Inflammatory macrophage (primary cell): ENCODE results near the gene BCL2L11.

Experiments
- DNase-seq, 2 donors: peaks; one replicate each; pipeline ENCODE4 v3.0.0-alpha.2; 2020 to 2022

The BCL2L11 gene

DNA sequence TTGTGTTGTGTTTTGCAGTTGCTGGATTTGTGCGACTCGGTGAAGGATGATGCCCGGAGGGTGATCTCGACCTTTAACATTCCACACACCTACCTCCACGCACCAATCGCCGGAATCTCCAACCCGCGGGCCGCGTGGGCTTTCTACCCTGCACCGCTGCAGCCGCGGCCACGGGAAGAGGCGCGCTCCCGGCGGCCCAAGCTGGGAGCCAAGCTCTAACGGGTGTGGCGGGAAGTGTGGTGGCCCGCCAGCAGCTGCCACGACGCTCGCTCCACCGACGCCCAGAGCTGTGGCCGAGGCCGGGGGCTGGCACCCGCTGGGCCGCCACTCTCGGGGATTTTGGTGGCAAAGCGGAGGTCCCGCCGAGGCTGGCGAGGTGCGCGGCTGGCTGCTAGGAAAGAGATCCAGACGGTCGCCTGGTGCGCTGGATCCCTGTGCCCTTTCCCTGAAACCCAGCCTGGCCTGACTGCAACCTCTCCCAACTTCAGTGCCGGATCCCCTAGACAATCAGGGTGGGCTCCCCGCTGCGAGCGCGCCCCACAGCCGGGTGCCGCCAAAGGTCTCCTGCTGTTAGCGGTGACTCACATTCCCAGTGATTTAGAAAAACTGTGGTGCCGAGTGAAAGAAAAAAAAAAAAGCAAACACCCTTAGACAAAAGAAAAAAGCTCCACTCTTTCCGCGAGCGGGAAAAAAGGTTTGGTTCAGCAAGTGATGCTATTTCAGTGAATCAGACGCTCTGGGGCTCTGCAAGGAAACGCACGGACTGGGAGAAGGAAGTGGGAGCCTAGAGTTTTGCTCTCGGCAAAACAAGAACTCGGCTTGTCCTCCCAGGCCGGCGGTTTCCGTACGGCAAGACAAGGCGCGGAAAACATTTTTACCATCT is 2.9 kb upstream of the BCL2L11 start:
- DNase-seq = peak; percentile 56 to 67

DNA sequence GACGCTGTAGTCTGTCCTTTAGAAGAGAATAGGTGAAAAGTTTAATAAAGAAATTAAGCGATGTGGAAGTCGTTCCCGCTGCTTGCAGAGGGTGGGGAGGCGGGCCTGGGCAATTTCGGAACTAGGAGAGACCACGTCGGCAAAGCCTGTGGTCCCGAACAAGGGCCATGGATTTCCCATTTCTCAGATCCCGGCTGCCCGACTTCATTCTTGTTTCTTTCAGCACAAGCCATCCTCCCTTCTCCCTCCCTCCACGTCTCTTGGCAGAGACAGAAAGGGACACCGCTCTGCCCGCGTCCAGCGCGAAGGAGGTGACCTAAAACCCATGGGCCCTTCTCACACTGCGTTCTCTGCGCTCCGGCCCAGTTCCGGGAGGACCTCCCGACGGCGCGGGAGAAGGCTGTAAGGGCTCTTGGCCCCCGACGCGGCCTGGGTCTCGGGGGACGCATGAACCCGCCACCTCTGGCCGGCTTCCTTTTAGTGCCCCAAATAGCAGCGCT is 2.2 kb upstream of the BCL2L11 start:
- no peak for DNase-seq

DNA sequence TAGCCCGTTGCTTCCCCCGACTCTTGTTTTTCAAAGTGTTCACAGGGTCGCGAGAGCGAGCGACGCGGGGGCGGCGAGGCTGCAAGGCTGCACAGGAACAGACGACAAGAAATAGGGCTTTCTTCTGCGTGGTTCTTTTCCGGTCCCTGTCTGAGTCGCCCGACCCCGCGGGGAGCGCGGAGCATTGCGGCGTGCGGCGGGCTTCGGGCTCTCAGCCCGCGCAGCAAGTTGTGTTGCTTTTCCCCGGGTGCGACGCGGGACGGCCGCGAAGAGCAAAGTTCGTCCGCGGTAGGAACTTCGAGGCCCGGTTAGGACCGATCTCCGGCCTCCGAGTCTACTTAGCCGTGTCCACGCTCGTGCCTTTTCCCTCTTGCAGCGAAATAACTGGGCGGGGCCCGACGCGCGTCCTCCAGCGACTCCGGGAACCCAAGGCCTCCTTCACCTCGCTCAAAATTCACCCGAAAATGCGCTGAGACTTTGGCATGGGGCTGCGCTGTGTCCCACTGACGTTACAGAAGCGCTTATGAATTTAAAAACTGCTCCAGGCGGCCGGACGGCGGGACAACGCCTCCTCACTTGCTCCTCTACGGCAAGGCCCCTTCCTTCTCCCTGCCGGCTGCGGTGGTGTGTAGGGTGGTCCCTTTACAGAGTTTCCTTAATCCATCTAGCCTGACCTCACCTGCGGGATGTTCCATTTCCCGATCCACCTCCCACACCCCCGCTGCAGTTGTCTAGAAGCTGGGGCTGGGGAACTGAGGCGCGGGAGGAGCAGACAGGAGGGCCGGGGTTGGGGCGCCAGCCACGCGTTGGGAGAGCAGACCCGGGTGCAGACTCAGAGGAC is 1.5 kb upstream of the BCL2L11 start:
- DNase-seq = no peak

DNA sequence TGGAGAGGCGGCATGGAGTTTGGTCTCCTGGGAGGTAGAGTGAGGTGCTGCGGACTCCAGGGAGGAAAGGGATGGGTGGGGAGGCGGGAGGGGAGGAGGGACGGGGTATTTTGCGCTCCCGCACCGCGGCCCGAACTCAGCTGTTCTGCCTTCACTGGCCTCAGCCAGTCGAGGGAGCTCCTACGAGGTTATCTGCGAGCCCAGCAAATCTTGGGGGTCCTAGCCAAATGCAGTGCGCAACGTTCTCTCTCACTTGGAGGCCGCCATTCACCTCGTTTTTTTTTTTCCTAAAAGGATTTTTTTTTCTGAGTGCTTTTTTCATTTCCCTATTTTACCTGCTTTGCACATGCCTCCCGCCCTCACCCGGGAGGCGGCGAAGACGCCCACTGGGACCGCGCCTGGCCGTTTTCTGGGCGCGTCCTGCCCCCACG is 877 bp upstream of the BCL2L11 start:
- no peak for DNase-seq

DNA sequence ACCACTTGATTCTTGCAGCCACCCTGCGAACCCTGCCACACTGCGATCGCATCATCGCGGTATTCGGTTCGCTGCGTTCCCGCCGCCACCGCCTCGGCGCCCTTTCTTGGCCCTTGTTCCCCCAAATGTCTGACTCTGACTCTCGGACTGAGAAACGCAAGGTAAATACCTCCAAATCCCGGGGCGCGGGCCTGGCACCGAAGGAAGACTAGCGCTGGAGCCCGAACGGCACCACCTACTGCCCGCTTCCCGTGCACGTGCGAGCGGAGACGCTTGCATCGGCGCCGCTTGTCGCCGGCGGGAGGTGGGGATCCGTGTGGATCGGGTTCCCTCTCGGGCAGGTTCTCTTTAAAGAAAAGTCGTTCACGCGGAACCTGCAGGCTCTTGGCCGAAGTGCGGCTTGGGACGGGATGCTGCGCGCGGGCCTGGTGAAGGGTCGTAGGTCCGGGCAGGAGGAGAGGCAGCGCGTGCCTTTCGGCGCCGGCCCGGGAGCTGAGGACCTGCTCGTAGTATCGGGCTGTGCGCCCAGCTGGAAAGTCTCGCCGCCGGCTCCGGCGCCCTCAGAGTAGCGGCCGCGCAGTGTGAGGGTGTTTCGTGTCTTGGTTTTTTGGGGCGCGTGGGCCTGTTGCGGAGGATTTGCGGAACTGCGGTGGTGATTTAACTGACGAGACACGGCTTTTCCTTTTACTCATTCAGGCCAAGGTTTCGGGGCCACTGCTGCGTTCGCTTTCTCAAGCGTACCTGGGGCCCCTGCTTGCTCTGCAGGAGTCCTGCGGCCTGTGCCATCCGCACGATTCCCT is 514 bp downstream of the BCL2L11 start:
- DNase-seq = peak; percentile 33 to 56

DNA sequence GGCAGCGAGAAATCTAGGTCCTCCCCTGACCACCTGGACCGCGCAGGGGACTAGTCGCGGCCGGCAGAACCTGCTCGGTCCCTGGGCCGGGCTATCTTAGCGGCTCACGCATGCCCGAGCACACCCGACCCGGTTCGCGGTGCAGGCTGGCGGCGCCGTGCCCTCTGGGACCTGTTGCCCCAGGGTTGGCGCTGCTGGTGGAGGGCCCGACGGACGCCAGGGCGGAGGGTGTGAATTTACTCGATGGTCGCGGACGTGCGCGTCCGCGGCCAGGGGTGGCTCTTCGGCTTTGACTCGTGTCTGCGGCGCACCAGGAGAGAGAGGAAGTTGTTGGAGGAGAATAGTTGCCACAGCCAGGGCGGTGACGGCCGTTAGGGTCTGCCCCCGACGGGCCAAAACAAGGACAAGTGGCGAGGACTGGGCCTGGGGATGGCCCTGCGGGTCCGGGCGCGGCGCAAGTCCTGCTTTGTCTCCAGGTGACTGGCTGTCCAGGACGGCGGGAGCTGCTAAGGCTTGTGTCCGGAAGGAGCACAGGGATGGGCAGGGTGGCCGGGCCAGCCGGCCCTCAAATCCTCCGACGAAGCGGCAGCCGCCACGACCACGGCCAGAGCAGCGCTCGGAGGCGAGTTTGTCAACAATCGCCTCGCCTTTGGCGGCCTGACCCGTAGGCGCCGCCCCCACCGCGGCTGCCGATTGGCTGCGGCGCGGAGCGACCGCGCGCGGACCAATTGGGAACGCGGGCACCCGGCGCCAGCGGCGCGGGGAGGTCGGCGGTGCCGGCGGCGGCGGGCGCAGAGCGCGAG is 1.3 kb downstream of the BCL2L11 start:
- peak; percentile 89 to 92 for DNase-seq

DNA sequence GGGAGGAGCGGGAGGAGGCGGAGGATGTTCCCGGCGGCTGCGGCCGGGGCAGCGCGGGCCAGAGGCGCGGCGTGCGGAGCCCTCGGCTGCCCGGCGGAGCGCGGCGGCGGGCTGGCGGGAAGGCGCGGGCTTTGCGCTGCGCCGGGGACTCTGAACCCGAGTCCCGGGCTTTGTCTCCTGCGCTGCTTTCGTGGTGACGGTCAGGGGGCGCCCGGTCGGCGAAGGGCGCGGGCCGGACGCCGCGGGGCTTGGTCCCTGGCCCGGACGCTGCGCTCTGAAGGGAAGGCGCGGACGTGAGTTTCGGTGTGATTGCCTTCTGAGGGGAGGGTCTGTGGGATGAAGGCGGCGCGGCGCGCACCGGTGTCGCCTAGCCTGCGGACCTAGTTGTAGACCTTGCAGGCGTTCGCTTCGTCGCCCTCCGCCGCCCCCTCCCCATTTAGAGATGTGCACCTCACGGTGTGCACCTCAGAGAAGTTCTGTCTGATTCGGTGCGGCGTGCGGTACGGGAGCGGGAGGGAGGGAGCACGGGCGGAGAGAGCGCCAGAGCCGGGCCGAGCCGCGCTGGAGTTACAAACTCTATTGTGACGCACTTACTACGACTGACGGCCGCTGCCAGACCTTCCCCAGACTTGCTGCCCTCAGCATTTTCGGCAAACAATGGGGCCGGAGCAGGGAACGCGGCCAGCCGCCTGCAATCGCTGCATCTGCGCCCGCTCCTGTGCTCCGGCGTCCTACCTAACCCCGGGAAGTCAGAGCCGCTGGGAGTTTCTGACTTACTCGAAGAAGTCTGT is 2.1 kb downstream of the BCL2L11 start:
- peak; percentile 63 to 70 for DNase-seq

DNA sequence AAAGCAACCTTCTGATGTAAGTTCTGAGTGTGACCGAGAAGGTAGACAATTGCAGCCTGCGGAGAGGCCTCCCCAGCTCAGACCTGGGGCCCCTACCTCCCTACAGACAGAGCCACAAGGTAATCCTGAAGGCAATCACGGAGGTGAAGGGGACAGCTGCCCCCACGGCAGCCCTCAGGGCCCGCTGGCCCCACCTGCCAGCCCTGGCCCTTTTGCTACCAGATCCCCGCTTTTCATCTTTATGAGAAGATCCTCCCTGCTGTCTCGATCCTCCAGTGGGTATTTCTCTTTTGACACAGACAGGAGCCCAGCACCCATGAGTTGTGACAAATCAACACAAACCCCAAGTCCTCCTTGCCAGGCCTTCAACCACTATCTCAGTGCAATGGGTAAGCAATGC is 3.0 kb downstream of the BCL2L11 start:
- DNase-seq = no peak

DNA sequence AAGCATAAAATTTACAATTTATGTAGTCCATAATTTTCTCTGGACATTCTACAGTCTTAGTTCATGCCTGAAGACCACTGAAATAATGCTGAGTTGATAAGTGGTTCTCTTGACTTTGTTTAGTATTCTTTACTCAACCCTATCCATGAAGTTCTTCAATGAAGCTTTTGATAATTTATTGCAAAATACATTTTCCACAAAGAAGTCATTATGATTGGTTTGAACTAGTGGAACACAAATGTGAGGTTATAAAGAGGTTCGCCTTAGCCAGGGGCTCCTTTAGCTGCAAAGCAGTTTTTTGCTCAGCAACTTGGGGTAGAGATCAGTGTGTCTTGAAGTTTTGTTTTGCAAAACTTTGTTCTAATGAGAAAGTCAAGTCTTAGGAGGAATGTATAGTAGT is 5.9 kb downstream of the BCL2L11 start:
- no peak for DNase-seq

DNA sequence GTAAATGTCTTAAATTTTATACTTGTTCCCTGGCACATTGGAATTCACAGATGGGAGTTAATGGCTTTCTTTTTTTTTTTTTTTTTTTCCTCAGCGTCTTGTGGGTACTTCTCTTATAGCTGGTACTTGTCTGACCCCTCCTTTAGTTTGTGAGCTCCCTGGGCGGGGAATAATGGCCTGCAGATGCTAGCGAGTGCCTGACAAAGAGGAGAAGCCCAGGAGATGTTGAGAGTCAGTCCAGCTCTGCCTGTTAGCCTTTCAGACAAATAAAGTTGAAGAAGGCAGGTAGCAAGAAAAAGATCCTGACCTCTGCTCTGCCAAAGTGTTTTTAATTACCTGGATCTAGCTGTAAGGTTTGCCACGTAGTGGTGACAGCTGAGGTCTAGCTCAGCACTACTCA is 6.6 kb downstream of the BCL2L11 start:
- no peak for DNase-seq

DNA sequence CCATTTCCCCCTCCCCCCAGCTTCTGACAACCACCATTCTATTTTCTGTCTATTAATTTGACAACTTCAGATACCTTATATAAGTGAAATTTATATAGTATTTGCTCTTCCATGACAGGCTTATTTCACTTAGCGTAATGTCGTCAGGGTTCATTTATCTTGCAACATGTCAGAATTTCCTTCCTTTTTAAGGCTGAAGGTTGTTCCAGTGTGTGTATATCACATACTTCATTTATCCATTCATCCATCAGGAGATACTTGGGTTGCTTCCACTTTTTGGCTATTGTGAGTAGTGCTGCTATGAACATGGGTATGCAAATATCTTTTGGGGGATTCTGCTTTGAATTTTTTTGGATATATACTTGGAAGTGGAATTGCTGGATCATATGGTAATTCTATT is 7.4 kb downstream of the BCL2L11 start:
- DNase-seq = peak; percentile 20 to 63

DNA sequence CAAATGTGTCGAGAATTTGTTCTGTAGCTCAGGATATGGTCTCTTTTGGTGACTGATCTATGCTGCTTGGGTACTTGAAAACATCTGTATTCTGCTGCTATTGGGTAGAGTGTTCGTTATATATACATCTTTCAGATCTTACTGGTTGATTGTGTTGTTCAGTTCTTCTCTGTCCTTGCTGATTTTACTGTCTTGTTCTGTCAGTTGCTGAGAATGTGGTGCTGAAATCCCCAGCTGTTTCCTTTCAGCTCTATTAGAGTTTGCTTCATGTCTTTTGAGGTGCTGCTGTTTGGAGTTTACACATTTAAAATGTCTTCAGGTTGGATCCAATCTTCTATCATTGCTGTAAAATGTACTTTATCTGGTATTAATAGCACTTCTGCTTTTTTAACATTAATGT is 12.9 kb downstream of the BCL2L11 start:
- no peak for DNase-seq

DNA sequence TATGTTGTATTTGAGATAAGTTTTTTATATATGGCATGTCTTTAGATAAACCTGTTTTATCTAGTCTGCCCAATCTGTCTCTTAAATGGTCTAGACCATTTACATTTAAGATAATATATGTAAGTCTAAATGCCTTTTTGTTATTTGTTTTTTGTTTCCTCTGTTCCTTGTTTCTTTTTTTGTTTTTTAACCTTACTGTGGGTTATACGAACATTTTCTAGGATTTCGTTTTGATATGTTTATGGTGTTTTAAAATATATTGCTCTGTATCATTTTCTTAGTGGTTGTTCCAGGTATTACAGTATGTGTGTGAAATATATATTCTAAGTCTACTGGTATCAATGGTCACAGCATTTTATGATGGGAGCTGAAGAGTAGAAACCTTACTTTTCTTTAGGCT is 13.3 kb downstream of the BCL2L11 start:
- no peak for DNase-seq

DNA sequence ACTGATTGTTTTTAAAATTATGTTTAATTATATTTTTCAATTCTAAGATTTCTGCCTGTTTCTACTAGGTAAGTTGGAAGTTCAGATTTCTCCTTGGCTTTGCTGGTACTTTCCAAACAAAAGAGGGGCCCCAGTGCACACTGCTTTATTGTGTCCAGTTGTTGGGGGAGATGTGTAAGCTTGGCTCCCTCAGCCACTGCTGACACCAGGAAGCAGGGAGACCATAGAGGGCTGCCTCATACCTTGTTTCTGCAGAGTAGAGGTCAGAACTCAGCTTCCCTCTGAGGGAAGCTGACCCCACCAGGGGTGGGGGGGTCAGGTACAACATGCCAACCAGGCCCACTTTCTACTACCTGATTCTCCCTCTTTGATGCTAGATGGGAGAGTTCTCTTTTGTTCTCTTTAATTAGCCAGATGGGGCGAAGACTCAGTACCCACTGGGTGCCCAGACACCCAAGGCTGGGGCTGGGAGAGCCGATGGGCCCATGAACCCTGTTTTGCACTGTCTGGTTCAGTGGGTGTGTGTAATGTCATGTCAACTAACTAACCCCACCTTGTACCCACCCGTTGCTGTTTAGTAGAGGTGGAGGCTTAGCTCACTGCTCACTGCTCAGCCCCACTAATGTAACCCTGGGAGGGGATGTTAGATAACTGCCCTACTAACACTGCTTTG is 14.7 kb downstream of the BCL2L11 start:
- no peak for DNase-seq

DNA sequence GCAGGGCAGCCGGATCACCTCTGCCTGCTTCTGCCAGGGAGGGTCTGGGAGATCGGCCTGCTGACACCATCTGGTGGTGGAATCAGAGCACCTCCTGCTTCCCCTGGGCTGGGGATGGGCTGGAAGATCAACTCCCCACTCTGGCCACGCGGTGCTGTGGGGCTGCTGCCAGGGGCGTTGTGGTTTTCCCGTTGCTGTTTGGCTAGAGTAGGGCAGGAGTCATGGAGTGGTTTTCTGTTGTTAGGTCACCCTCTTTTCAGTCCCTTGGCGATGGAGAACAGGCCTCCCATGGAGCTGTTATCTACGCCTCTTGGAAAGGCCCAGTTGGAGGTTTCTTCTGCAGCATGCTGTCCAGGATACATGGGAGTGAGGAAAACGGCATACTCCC is 15.2 kb downstream of the BCL2L11 start:
- peak; percentile 26 to 37 for DNase-seq

DNA sequence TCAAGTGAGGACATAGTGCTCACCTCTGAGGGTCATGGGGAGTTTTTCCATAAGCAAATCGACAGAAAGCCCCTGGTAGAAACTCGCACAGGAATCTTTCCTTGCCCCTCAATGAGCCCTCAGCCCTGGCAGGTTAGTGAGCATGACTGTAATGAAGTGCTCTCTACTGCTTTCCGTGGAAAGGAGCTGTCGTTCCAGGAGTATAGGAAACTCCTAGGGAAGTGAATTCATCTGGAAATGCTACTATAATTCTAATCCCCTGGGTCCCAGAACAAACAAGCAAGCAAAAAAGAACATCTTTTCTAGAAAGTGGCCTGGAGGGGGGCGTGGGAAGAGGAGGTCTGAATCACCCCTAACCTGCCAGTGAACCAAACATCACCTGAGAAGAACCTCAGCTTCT is 18.1 kb downstream of the BCL2L11 start:
- no peak for DNase-seq

DNA sequence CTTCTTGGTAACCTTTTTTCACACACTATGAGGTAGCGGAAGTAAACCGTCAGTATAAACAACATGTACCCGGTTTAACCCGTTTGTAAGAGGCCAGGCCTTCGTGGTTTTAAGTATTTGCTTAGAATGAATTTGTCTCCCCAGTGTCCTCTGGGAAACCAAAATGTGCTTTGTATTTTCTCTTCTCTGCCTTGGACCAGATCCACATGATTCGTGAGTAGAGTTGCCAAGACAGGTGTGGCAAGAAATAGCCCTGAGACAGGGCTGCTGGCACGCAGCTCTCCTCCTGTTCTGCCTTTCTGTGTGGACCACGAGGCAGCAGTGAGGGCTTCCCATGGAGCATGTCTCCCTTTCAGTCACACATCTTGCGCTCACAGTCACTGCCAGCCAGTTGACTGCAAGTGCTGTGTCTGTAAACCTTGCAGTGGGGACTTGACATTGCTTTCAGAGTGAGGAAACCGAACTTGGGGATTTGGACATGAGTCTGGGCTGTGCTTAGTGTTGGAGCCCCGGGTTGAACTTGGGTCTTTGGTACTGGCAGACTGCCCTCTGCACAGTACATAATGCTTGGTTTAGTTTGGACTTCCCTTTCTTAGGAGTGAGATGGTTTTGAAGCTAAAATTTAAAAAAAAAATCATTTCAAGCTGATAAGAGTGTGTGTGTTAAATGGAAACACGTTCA is 19.1 kb downstream of the BCL2L11 start:
- no peak for DNase-seq

DNA sequence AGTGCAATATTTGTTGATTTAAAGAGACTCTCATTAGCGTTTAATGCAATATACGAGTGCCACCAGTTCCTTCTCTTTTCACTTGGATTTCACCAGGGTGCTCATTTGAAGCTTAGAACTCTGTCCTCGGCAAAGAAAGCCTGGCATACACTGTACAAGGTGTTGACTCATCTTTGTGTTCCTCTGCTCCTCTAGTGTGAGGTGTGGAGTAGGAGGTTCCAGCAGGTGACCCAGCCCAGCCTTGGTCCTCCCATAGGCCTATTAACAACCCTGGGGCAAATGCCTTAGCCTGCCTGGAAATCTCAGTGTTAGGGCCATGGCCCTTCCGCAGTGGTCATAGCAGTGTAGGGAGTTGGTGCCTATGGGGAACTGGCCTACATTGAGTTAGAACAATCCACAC is 20.1 kb downstream of the BCL2L11 start:
- no peak for DNase-seq

DNA sequence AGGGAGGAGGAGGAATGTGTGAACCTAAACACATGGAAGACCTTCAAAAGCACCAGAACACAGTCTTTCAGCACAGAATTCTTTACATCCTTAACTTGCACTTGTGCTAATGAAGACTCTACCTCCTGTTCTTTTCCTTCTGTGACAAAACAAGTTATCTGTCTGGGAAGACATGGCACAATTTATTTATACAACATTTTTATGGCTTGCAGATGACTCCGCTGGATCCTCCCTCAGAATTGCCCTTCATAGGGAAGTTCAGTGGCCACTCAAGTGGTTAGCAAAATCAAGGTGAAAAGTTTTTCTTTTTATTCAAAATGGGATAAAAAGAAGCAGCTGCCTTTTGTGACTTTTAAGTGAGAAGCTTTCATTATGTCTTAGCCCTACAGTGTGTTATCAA is 21.4 kb downstream of the BCL2L11 start:
- no peak for DNase-seq
